SU-DHL-6 (cell line): ENCODE results near the gene COQ4.

Experiments
- EZH2phosphoT487 ChIP-seq: fragments of 200-600 bp; sonication (generic), shearing (Covaris generic); conservative IDR thresholded peaks from 2 replicates; pipeline ENCODE4 v1.6.1; 2018; ENCODE audit warnings: mild to moderate bottlenecking, antibody characterized with exemption, low read length, moderate library complexity, mixed read lengths
- TF ChIP-seq, protein P1 (sequence below): fragments of 200-600 bp; sonication (generic); IDR thresholded peaks from one replicate; pipeline ENCODE4 v1.5.1; 2017; ENCODE audit warnings: antibody characterized with exemption, mild to moderate bottlenecking, low read length, moderate library complexity; ENCODE audit not compliant: insufficient read depth, poor library complexity, severe bottlenecking

DNA sequence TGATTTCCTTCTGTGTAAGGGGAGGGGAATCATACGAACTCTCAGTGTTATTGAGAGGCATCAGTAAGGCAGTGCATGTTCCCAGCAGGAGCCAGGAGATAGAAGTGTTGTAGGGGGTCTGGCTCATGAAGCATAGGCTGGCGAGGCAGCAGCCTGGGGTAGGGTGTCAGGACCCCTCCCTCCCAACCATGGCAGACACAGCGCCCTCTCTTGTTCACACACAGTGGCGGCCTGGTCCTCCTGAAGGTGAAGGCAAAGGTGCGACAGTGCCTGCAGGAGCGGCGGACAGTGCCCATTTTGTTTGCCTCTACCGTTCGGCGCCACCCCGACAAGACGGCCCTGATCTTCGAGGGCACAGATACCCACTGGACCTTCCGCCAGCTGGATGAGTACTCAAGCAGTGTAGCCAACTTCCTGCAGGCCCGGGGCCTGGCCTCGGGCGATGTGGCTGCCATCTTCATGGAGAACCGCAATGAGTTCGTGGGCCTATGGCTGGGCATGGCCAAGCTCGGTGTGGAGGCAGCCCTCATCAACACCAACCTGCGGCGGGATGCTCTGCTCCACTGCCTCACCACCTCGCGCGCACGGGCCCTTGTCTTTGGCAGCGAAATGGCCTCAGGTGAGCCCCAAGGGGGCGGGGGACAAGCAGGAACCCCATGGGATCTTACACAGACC lies 22.4 kb downstream of the COQ4 start:
- TF ChIP-seq, protein P1, sequence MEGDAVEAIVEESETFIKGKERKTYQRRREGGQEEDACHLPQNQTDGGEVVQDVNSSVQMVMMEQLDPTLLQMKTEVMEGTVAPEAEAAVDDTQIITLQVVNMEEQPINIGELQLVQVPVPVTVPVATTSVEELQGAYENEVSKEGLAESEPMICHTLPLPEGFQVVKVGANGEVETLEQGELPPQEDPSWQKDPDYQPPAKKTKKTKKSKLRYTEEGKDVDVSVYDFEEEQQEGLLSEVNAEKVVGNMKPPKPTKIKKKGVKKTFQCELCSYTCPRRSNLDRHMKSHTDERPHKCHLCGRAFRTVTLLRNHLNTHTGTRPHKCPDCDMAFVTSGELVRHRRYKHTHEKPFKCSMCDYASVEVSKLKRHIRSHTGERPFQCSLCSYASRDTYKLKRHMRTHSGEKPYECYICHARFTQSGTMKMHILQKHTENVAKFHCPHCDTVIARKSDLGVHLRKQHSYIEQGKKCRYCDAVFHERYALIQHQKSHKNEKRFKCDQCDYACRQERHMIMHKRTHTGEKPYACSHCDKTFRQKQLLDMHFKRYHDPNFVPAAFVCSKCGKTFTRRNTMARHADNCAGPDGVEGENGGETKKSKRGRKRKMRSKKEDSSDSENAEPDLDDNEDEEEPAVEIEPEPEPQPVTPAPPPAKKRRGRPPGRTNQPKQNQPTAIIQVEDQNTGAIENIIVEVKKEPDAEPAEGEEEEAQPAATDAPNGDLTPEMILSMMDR = no peak
- TF ChIP-seq EZH2phosphoT487 = no peak
